ENCODE data around the gene NMNAT3. TPM values are rescaled to one million over a fixed set of nuclear protein-coding genes. Genes with fewer than 3 reads are reported as not detected.

The NMNAT3 gene
- total RNA-seq, 1 donor from 2014 or later = 0.95 TPM

DNA sequence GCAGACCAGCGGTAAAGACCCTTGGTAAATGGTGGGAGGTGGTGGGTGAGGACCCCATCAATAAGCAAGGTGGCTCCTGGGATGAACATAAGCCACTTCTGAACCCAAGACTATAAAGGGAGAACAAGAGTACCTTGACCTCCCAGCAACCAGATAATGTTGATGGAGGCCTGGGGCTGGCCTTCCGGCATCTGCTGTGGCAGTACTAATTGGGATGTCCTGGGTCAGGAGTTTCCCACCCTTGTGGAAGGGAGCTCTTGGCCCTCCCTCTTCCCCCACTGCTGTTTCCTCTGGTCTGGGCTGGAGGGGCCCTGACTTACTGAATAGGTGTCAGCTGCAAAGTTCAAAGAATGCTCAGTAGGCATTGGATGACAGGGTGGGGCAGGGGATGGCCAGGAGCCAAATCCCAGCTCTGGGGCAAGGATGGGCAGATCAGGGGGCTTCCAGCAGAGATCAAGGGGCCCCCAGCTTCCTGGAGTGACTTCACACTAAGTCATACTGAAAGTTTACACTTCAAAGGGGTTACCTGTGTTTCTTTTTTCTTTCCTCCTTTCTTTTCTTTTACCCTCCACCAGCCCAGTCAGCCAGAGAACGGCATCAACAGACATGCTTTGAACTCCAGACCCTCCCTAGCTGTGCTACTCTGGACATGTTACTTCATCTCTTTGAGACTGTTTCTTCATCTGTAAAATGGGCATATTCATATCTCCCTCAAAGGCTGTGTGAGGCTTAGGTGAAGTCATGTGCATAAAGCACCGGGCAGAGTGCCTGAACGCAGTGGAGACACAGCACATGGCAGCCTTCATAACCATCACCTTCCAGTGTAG, 139.8 kb downstream of the NMNAT3 start:
- DNase-seq (ENCODE audit: low spot score) = no peak
- Histone ChIP-seq H3K79me2 (ENCODE audit: low read depth) (no peaks in the 10 kb centered on the region), H3K4me3 (no peak overlapping the region), H3K9ac (no peak overlapping the region), H3K4me2 (no peak overlapping the region), H2AFZ (replicated peaks) (no peak overlapping the region), H3K27ac (no peak overlapping the region), H3K36me3 (no peaks in the 10 kb centered on the region), H3K4me1 (peaks cover 51% of the 10 kb centered on the region), H3K27me3 (peaks cover 62% of the 10 kb centered on the region), H4K20me1 (ENCODE audit: low read depth) (peaks cover 5% of the 10 kb centered on the region), H3F3A (ENCODE audit: low read depth) (peaks cover 47% of the 10 kb centered on the region), H3K9me3 (ENCODE audit: low read depth) (no peaks in the 10 kb centered on the region)
- TF ChIP-seq EZH2 (IDR thresholded peaks at IDR 0.05) (no peak), EZH2phosphoT487 (IDR thresholded peaks at IDR 0.05) (no peak)
- TF ChIP-seq, protein P1, sequence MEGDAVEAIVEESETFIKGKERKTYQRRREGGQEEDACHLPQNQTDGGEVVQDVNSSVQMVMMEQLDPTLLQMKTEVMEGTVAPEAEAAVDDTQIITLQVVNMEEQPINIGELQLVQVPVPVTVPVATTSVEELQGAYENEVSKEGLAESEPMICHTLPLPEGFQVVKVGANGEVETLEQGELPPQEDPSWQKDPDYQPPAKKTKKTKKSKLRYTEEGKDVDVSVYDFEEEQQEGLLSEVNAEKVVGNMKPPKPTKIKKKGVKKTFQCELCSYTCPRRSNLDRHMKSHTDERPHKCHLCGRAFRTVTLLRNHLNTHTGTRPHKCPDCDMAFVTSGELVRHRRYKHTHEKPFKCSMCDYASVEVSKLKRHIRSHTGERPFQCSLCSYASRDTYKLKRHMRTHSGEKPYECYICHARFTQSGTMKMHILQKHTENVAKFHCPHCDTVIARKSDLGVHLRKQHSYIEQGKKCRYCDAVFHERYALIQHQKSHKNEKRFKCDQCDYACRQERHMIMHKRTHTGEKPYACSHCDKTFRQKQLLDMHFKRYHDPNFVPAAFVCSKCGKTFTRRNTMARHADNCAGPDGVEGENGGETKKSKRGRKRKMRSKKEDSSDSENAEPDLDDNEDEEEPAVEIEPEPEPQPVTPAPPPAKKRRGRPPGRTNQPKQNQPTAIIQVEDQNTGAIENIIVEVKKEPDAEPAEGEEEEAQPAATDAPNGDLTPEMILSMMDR (IDR thresholded peaks at IDR 0.05) = no peak
- Mint-ChIP-seq H3K27ac (peak overlapping the region; percentile 86), H3K9me3 (peaks cover 2% of the 10 kb centered on the region), H3K27me3 (ENCODE audit: insufficient read depth, low read depth) (peaks cover 19% of the 10 kb centered on the region), H3K4me3 (peak overlapping the region; percentile 86), H3K36me3 (peaks cover 4% of the 10 kb centered on the region), H3K4me1 (peaks cover 88% of the 10 kb centered on the region)

DNA sequence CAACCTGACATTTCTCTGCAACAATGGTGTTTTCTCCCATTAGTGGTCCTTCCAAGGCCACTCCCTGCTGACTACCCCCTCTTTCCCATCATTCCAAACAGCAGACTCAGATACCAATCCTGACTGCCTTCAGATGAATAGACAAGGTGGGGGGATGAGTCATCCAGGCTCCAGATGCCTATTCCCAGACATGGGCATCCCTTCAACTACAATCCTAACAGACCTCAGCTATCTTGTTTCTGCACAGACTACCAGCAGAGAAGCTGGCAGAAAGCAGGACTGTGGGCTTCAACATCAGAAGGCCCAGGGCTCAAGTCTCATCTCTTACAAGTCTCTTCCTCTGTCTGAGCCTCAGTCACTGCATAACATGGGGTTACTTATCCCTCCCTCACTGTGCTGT, 140.4 kb downstream of the NMNAT3 start:
- Histone ChIP-seq H3K4me2 (no peak overlapping the region), H2AFZ (replicated peaks) (no peak overlapping the region), H4K20me1 (ENCODE audit: low read depth) (peaks cover 5% of the 10 kb centered on the region), H3K79me2 (ENCODE audit: low read depth) (no peaks in the 10 kb centered on the region), H3K4me1 (peaks cover 53% of the 10 kb centered on the region), H3K4me3 (no peak overlapping the region), H3K9ac (no peak overlapping the region), H3K9me3 (ENCODE audit: low read depth) (no peaks in the 10 kb centered on the region), H3K27ac (no peak overlapping the region), H3K36me3 (no peaks in the 10 kb centered on the region), H3K27me3 (peaks cover 56% of the 10 kb centered on the region), H3F3A (ENCODE audit: low read depth) (peaks cover 53% of the 10 kb centered on the region)
- DNase-seq (ENCODE audit: low spot score) = no peak
- H3K27ac Mint-ChIP-seq = no peak overlapping the region
- H3K9me3 Mint-ChIP-seq = no peaks in the 10 kb centered on the region
- TF ChIP-seq EZH2 (IDR thresholded peaks at IDR 0.05) (no peak), EZH2phosphoT487 (IDR thresholded peaks at IDR 0.05) (no peak)
- TF ChIP-seq, protein P1 (IDR thresholded peaks at IDR 0.05) = no peak
- peaks cover 88% of the 10 kb centered on the region for H3K4me1 Mint-ChIP-seq
- H3K27me3 Mint-ChIP-seq (ENCODE audit: insufficient read depth, low read depth) = peaks cover 19% of the 10 kb centered on the region
- H3K36me3 Mint-ChIP-seq = no peaks in the 10 kb centered on the region
- no peak overlapping the region for H3K4me3 Mint-ChIP-seq

DNA sequence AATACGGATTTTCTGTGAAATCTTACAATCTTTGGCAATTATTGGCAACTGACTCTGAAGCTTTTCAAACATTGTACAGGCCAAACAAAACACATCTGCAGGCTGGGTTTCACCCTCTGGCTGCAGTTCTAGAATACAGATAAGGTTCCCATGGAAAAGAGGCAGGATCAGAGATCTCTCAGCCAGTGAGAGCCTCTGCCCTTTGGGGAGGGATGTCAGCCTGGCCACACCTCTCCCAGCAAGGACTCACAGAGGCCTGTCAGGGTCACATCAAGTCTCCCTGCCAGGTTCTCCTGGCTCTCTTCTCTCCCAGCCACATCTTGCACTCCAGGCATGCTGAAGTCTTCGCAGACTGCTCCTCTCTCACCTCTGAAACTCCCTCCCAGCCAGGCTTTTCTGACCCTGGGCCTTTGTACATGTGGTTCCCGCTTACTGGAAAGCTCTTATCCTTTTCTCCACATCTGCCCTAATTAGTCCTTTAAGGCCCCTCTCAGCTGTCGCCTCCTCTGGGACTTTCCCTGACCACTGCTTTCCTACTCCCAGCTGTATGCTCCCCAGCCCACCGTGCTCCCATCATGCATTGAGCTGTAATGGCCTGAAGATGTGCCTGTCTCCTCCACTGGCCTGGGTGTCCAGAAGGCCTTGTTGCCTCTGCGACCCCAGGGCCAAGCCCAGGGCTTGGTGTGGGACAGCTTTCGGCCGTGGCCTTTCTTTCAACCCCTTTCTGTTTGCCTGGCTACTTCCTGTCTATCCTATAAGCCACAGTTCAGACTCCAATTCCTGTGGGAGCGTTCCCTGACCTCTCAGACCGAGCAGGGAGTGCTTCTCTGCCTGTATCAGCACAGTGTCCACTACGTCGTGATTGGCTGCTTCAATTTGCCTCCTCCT, 142.5 kb downstream of the NMNAT3 start:
- Histone ChIP-seq H4K20me1 (ENCODE audit: low read depth) (peaks cover 8% of the 10 kb centered on the region), H3K36me3 (no peaks in the 10 kb centered on the region), H3K79me2 (ENCODE audit: low read depth) (no peaks in the 10 kb centered on the region), H3K4me2 (peak overlapping the region; percentile 5), H3F3A (ENCODE audit: low read depth) (peaks cover 38% of the 10 kb centered on the region), H3K4me1 (peaks cover 40% of the 10 kb centered on the region), H3K9me3 (ENCODE audit: low read depth) (no peaks in the 10 kb centered on the region), H3K27me3 (peaks cover 35% of the 10 kb centered on the region), H3K4me3 (no peak overlapping the region), H2AFZ (replicated peaks) (no peak overlapping the region), H3K9ac (no peak overlapping the region), H3K27ac (no peak overlapping the region)
- Mint-ChIP-seq H3K4me3 (peak overlapping the region; percentile 24), H3K4me1 (peaks cover 86% of the 10 kb centered on the region), H3K27me3 (ENCODE audit: insufficient read depth, low read depth) (peaks cover 17% of the 10 kb centered on the region), H3K9me3 (no peaks in the 10 kb centered on the region), H3K36me3 (no peaks in the 10 kb centered on the region), H3K27ac (peak overlapping the region; percentile 57)
- TF ChIP-seq, protein P1 (IDR thresholded peaks at IDR 0.05) = no peak
- no peak for TF ChIP-seq EZH2phosphoT487 (IDR thresholded peaks at IDR 0.05)
- no peak for TF ChIP-seq EZH2 (IDR thresholded peaks at IDR 0.05)
- DNase-seq (ENCODE audit: low spot score) = peak; percentile 36

Measured in neural progenitor cell (in vitro differentiated cells).